ENCODE measurements around the gene CADM2. TPM values are rescaled to one million over a fixed set of nuclear protein-coding genes. Genes with fewer than 3 reads are reported as not detected.

Gene CADM2
- total RNA-seq, 1 experiment from 2014 or later = 10.9 TPM

- Histone ChIP-seq H2BK120ac (ENCODE audit: low read depth, low read length, poor library complexity, severe bottlenecking) (no peak overlapping the region), H4K5ac (ENCODE audit: insufficient read length, low read depth, low read length) (peak overlapping the region; percentile 76), H2BK20ac (ENCODE audit: low read depth, low read length, poor library complexity, severe bottlenecking) (no peak overlapping the region), H3K4ac (ENCODE audit: low read depth, low read length) (no peak overlapping the region), H2BK12ac (ENCODE audit: insufficient read length, low read depth, low read length) (no peak overlapping the region), H3K18ac (ENCODE audit: insufficient read length, low read depth, low read length) (no peak overlapping the region), H3K9ac (ENCODE audit: extremely low read depth, insufficient read length, low read length) (no peak overlapping the region), H3K79me2 (ENCODE audit: insufficient read depth, low read length) (no peaks in the 10 kb centered on the region), H3K27me3 (ENCODE audit: insufficient read depth, low read length) (no peaks in the 10 kb centered on the region), H4K20me1 (ENCODE audit: control insufficient read depth, insufficient read depth, insufficient read length) (no peaks in the 10 kb centered on the region), H3K14ac (ENCODE audit: insufficient read depth, low read length) (peak overlapping the region; percentile 46; the same call in 1 of the 2 replicates), H2BK15ac (ENCODE audit: low read depth, low read length) (no peak overlapping the region), H4K91ac (ENCODE audit: insufficient read length, low read depth, low read length) (no peak overlapping the region), H2AK5ac (ENCODE audit: insufficient read length, low read length) (no peak overlapping the region), H3K27ac (ENCODE audit: insufficient read length, low read depth, low read length) (no peak overlapping the region), H4K8ac (replicated peaks; ENCODE audit: insufficient read length, low read depth, low read length) (no peak overlapping the region), H3K4me1 (ENCODE audit: insufficient read depth, low read length) (peaks cover 2% of the 10 kb centered on the region), H2AFZ (ENCODE audit: low read length) (no peak overlapping the region), H2BK5ac (ENCODE audit: insufficient read length, low read length) (no peak overlapping the region), H3K9me3 (ENCODE audit: control insufficient read depth, low read depth, low read length) (no peaks in the 10 kb centered on the region), H3K23me2 (ENCODE audit: insufficient read length, low read depth, low read length, poor library complexity, severe bottlenecking) (no peaks in the 10 kb centered on the region), H3K4me2 (ENCODE audit: insufficient read depth, insufficient read length, low read length) (no peak overlapping the region), H3K56ac (ENCODE audit: insufficient read length, low read depth, low read length) (no peak overlapping the region), H3T11ph (ENCODE audit: low read length) (no peak overlapping the region), H3K79me1 (ENCODE audit: insufficient read depth, low read depth, low read length, poor library complexity, severe bottlenecking) (no peaks in the 10 kb centered on the region), H3K23ac (ENCODE audit: insufficient read length, low read depth, low read length) (no peak overlapping the region)
- H3K36me3 Mint-ChIP-seq (ENCODE audit: insufficient read depth in 1 of 3, low read depth in 3 of 3) = no peaks in the 10 kb centered on the region
- H3K27me3 Mint-ChIP-seq (ENCODE audit: low read depth) = no peaks in the 10 kb centered on the region
- TF ChIP-seq CTCF (conservative IDR thresholded peaks at IDR 0.05) = no peak
- peak overlapping the region in 1 of 3 experiments; percentile 3; a peak in 2 of 7 replicates for H3K27ac Mint-ChIP-seq
- DNase-seq = no peak
- H3K4me1 Mint-ChIP-seq = peaks cover 31 to 49% of the 10 kb centered on the region in 2 experiments
- H3K4me3 Mint-ChIP-seq = no peak overlapping the region
- no CpG with 5 or more reads among the region's 3 CpGs for WGBS (ENCODE audit: extremely low coverage, insufficient read length, low lambda C conversion rate)
- H3K9me3 Mint-ChIP-seq = no peaks in the 10 kb centered on the region
Measured at GRCh38 chr3:84987706-84988504, 29.1 kb downstream of the CADM2 start.

Data from H9 (cell line).